Stimulated activated CD8-positive, alpha-beta memory T cell treated with anti-CD3 and anti-CD28 coated beads, Interleukin-4, amount 100 ng/mL, for 24 hours (primary cell): Measurements from ENCODE around the gene FASTK.
A peak's percentile ranks its signal among the peaks of the same experiment; 100 is the strongest.
"Not testable (repeated sequence)": the region's sequence is repeated elsewhere in the genome, so short reads cannot be mapped to it uniquely, and the experiment has no call there.

ENCODE experiments used
- DNase-seq: peaks from one replicate; pipeline ENCODE4 v3.0.0-alpha.2; 2020; ENCODE audit warnings: low read depth

The FASTK gene

DNA sequence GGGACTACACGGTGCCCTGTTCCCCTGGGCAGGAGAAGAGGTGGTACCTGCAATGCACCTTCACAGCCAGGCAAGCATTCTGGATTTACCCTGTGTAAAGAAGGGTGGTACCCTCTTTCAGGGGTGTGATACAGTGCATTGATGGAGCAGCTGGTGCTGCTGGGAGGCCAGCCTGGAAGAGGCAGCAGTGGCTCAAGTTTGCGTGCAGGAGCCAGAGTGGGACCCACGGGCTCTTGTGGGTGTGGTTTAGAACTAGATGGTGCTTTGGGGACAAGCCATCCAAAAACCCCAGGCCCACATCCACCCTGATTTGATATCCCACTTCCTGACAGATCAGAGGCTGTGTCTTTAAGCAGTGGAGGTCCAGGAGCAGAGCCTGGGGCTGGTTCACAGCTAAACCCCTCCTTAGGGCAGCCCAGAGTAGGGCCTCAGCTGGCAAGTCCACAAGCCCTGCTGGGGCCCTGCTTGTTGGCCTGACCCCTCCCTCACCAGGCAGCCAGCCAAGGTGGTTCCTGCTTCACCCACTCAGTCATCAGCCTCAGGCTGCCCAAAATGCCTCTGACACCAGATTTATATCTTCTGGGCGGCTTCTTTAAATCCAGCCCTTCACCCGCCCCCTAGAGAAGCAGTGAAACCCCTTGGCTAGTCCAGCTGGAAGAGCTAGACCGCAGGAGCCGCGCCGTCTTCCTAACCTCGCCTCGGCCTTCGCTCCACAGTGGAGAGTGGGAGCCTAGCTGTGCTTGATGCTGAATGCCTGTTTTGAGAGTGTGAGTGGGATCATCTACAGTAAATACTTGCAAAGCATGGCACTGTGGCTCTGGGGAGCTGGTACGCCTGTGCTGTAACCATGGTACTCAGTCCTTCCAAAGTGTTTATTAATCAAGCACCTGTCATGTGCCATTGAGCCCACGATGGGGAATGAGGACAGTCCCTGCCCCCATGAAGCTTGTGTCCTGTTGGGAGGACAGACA lies 33.7 kb downstream of the FASTK start:
- DNase-seq: no peak

- DNase-seq: no peak
Measured at GRCh38 chr7:151045967-151046366, 34.6 kb downstream of the FASTK start.

DNA sequence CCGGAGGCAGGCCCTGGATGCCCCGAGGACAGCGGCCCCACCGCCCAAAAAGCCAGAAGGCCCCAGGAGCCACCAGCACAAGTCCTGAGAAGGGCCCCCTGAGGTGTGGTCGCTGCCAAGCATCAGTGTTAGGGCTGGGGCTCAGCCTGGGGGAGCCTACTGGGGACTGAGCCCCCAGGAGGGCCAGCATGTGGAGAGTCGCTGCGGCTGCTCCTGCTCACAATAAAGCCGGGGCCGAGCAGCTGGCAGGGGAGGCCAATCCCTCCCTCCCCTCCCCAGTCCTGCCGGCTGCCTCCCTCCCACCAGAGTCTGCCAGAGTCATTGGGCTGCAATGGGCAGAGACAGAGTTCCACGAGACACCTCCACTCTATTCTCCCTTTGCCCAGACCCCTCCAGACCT lies 35.3 kb downstream of the FASTK start:
- no peak for DNase-seq

DNA sequence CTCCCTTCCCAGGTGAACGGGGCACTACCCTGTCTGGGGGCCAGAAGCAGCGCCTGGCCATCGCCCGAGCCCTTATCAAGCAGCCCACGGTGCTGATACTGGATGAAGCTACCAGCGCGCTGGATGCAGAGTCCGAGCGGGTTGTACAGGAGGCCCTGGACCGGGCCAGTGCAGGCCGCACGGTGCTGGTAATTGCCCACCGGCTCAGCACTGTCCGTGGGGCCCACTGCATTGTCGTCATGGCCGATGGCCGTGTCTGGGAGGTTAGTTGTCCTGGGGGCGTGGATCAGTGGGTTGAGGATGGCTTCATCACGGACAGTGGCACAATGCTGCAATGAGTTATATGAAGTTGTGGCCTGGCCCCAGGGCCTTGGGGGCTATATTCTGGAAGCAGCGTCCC lies 36.6 kb downstream of the FASTK start:
- DNase-seq: no peak

- not testable (repeated sequence) for DNase-seq
Measured at GRCh38 chr7:151043449-151043848, 37.2 kb downstream of the FASTK start.

GRCh38 chr7:151040616-151041375 lies 39.8 kb downstream of the FASTK start:
- DNase-seq: no peak

- no peak for DNase-seq
Measured at GRCh38 chr7:151039850-151040548, 40.6 kb downstream of the FASTK start.

GRCh38 chr7:151038951-151039849 lies 41.4 kb downstream of the FASTK start:
- DNase-seq: peak; percentile 71

DNA sequence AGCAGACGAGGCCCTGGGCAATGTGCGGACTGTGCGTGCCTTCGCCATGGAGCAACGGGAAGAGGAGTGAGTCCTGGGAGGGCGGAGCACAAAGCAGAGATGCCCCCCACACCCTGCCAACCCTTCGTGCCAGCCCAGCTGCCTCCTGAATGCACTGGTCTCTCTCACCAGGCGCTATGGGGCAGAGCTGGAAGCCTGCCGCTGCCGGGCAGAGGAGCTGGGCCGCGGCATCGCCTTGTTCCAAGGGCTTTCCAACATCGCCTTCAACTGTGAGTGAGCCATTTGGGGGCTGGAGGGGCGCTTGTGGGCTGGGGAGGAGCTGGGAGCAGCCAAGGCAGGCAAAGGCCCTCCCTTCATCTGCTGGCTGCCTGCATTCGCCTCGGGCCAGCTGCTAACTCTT lies 44.7 kb downstream of the FASTK start:
- DNase-seq: no peak

DNA sequence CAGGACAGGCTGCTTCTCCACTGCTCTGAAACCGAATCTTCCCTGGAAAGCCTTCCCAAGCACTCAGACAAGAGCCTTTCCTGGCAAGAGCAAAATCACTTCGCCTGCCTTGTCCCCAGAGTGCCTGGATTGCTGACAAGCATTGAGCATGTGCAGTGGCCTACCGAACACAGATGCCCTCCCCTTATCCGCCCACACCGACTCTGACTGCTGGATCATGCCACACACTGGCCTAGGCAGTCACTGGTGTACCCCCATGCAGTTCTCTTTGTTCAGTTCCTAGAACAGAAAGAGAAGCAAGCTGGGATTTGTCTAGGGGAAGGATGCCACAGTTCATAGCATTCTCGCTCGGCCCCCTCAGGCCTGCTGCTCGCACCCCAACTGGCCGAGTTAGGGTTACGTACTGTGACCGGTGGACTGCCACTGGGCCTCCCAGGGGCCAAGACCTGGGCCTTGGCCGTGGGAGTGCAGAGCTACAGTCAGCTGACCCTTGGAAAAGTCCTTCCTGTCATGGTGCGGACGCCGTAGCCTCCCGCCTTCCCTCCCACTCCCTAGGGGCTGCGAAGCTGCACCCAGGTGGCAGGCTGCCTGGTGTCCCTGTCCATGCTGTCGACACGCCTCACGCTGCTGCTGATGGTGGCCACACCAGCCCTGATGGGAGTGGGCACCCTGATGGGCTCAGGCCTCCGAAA lies 45.4 kb downstream of the FASTK start:
- no peak for DNase-seq

GRCh38 chr7:151034312-151035025 lies 46.1 kb downstream of the FASTK start:
- no peak for DNase-seq

- no peak for DNase-seq
Measured at GRCh38 chr7:151033864-151034249, 46.8 kb downstream of the FASTK start.

GRCh38 chr7:151032936-151033863 lies 47.4 kb downstream of the FASTK start:
- no peak for DNase-seq

DNA sequence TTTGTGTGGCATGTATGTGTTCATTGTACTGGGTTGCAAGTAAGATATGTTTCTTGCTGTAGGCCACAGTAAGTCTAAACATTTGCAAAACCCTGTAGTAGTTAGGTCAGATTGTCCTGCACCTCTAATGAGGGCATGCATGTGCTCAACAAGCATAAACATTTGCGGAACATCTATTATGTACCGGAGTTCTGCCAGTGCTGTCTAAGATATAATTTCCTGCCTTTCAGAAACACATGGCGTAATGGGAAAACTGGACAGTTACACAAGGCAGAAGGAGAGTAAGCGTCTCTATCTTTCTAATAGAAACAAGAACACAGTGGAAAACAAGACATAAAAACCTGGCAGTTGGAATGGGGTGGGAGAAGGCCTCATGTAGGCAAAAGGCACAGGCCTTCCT lies 49.6 kb downstream of the FASTK start:
- DNase-seq: no peak

DNA sequence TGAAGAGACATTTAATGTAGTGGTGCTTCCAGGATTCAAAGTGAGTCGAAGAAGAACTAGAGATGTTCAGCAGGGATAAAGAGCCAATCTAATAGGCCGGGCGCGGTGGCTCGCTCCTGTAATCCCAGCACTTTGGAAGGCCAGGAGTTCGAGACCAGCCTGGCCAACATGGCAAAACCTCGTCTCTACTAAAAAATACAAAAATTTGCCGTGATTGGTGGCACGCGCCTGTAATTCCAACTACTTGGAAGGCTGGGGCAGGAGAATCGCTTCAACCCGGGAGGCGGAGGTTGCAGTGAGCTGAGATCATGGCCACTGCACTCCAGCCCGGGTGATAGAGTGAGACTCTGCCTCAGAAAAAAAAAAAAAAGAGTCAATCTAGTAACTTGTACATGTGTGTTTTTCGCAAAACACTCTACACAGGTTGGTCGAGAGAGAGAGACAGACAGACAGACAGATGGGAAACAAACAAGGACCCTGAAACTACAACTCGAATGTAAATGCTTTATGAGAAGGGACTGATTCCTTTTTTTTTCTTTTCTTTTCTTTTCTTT lies 51.6 kb downstream of the FASTK start:
- no peak for DNase-seq

DNA sequence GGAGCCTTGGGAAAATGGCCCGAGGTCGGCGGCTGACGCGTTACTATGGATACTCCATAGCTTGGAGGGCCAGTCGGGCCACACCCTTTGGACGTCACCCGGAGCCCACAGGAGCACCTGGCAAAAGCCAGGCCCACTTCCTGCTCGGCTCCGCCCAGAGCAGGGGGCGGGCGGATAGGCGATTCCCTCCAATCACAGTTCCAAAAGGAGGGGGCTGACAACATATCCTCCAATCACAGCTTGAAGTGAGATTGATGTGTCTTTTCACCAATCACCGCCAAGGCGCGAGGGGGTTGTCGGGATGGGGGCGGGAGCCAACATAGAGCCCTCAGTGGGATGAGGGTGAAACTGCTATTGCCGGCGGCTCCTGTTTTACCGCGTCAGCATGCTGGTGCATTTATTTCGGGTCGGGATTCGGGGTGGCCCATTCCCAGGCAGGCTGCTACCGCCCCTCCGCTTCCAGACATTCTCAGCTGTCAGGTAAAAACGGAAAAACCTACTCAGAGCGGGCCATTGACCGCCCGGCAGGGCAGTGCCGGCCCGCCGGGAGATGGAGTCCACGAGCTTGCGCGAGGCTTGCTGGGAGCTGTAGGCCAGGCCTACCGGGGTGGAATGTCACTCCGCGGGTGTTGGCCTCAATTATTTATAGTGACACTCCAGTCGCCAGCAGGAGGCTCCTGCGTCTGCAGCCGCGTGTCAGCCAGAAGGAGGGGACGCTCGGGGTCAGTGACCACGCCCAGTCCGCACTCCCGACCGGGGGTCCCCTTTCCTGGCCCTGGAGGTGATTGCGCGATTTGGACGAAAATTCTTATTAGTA lies 52.3 kb downstream of the FASTK start, which contains the start of gene ABCB8:
ABCB8 (plus strand) TSS at position 320 of the 817 bp plus-strand sequence; CDS start at position 386, 66 bp downstream.
- peak; percentile 93 for DNase-seq

- not testable (repeated sequence) for DNase-seq
Measured at GRCh38 chr7:151027728-151028130, 52.9 kb downstream of the FASTK start.
